Measurements from ENCODE around the gene ERG.

DNA sequence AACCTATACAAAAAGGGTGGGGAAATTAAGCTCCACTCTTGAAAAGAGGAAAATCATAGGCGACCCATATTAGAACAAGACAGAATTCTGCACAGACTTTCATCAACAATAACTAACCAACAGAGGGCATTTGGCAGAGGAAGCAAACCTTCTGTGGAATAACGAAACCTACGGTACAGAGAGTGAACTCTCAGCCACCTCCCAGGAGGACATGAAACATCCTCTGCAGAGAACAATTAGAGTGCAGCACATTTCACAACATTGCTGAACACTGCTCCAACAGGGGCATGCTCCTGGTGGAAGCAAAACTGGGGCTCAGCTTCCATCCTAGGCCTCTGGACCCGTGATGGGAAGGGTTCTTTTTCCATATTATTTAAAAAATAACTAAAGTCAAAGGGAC is 130.6 kb downstream of the ERG start:
- TF ChIP-seq, protein P1, sequence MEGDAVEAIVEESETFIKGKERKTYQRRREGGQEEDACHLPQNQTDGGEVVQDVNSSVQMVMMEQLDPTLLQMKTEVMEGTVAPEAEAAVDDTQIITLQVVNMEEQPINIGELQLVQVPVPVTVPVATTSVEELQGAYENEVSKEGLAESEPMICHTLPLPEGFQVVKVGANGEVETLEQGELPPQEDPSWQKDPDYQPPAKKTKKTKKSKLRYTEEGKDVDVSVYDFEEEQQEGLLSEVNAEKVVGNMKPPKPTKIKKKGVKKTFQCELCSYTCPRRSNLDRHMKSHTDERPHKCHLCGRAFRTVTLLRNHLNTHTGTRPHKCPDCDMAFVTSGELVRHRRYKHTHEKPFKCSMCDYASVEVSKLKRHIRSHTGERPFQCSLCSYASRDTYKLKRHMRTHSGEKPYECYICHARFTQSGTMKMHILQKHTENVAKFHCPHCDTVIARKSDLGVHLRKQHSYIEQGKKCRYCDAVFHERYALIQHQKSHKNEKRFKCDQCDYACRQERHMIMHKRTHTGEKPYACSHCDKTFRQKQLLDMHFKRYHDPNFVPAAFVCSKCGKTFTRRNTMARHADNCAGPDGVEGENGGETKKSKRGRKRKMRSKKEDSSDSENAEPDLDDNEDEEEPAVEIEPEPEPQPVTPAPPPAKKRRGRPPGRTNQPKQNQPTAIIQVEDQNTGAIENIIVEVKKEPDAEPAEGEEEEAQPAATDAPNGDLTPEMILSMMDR (conservative IDR thresholded peaks at IDR 0.05; ENCODE audit: low read length) = no peak
- TF ChIP-seq EZH2phosphoT487 (IDR thresholded peaks at IDR 0.05; ENCODE audit: borderline replicate concordance) = no peak
